GM19035 (cell line): ENCODE results near the gene SSR1.

Experiments
- ATAC-seq: cut with Tn5 transposase; IDR thresholded peaks from one replicate; pipeline ENCODE4 v1.9.1; 2021; ENCODE audit not compliant: unreplicated experiment

SSR1 gene

DNA sequence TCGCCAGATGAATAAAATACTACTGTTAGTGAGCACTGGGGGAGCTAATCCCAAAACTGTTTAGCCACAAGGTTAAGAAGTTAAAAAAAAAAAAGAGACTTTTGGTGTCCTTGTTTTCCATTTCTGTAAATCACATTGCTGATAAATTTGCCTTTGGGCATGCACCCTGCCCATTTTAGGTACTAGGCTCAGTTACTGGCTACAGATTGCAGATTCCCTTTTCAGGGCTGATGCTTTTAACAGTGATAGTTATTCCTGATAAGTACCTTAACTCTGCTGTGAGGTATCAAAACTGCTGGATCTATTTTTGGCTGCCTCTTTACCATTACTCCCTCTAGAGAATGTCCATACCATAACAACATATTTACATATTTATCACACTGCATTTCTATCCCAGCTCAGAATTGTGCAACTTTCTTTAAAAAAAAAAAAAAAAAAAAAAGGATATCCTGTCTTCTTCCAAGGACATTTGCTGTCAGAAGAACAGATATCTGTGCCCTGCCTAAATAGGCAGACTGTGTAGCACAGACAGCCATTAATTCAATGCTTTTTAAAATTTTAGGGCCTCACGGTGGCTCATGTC lies 94.5 kb downstream of the SSR1 start:
- ATAC-seq: no peak
